ENCODE measurements around the gene NID2.

DNA sequence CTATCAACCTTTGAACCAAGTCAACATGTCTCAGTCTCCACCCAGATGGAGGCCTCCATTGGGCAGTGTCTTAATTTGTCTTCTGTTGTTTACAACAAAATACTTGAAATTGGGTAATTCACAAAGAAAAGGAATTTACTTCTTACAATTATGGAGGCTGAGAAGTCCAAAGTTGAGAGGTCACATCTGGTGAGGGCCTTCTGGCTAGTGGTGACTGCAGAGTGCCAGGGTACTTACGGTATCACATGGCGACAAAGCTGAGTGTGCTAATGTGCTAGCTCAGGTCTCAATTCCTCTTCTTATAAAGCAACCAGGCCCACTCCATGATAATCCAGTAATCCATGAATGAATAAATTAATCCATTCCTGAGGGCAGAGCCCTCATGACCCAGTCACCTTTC, 4.7 kb downstream of the NID2 start:
- TF ChIP-seq, protein P1, sequence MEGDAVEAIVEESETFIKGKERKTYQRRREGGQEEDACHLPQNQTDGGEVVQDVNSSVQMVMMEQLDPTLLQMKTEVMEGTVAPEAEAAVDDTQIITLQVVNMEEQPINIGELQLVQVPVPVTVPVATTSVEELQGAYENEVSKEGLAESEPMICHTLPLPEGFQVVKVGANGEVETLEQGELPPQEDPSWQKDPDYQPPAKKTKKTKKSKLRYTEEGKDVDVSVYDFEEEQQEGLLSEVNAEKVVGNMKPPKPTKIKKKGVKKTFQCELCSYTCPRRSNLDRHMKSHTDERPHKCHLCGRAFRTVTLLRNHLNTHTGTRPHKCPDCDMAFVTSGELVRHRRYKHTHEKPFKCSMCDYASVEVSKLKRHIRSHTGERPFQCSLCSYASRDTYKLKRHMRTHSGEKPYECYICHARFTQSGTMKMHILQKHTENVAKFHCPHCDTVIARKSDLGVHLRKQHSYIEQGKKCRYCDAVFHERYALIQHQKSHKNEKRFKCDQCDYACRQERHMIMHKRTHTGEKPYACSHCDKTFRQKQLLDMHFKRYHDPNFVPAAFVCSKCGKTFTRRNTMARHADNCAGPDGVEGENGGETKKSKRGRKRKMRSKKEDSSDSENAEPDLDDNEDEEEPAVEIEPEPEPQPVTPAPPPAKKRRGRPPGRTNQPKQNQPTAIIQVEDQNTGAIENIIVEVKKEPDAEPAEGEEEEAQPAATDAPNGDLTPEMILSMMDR (conservative IDR thresholded peaks at IDR 0.05; ENCODE audit: low read depth, low read length): no peak
- TF ChIP-seq EZH2 (IDR thresholded peaks at IDR 0.05; ENCODE audit: borderline replicate concordance, low read depth, low read length, poor library complexity, severe bottlenecking): no peak

All from A673 (cell line).